ENCODE data around the gene NDUFA5.

The NDUFA5 gene

DNA sequence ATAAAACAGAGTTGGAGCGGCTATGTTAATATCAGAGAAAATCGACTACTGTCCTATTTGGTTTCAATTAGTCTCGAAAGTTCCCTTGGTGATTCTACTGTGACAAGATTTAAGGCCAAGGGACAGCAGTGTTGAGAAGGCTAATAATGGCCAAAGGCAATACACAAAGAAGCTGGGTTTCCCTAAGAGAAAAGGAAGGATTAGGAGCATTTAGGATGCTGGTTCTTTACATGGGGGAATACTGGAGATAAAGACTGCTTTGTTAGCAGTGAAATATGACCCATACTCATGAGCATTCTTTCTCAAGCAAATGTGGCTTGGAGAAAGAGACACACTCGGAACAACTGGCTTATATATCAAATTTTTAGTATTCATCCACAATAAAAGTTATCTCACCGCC lies 55.4 kb downstream of the NDUFA5 start:
- no peak for DNase-seq (ENCODE audit: low spot score)

DNA sequence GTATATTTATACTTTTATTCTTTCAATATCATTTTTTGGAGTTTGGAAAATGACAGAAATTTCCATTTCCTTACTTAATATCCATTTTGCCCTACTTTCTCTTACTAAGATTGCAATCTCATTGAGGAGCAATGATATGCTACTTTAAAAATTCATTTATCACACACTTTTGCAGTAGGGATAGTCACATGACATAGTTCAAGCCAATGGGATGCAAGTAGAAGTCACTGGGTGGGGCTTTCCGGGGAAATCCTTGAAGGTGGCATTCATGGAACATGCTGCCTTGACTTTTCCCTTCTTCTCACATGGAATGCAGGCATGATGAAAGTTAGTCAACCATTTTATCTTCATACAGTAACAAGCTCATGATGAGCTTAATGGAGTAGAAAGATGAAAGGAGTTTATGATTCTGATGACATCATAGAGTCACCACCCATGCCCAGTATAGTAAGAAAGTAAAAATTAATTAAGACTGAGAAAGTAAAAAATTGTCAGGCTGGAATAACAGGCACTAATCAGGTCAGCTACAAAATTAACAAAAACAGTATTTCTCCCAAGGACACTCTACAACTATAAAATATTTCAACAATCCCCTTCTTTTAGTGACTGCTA lies 56.6 kb downstream of the NDUFA5 start:
- DNase-seq (ENCODE audit: low spot score): no peak

DNA sequence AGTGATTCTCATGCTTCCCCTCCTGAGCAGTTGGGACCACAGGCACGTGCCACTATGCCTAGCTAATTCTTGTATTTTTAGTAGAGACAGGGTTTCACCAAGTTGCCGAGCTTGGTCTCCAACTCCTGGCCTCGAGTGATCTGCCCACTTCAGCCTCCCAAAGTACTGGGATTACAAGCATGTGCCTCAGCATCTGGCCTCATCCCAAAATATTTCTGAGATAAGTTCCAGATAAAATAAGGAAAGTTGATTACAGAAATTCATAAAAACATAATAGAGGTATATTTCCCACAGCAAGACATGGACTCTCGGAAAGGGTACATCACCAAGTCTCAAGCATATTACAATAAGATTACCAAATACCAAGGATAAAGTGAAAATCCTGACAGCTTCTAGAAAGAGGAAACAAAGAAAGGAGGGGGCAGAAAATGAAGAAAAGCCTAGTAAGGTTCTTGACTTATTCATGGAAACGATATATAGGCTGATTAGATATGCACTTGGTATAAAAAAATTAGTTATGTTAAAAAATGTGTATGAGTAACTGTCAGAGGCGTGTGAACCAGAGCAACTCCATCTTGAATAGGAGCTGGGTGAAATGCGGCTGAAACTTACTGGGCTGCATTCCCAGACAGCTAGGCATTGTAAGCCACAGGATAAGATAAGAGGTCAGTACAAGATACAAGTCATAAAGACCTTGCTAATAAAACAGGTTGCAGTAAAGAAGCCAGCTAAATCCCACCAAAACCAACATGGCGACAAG lies 58.2 kb downstream of the NDUFA5 start:
- no peak for DNase-seq (ENCODE audit: low spot score)

DNA sequence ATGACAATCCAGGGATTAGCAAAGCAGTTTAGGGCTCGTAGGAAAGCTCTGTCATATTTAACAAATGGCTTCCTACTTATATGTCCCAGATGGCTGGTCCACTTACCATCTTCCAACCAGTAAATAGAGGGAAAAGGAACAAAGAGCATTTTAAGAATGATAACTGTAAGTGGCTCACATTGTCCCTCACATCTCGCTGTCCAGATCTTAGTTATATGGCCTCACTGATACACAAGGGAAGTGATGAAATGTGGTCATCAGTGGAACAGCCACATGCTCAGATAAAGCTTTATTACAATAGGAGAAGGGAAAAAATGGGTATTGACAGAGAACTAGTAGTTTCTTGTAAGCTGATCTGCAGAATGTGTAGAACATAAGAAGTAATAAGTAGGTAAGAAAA lies 59.0 kb downstream of the NDUFA5 start:
- DNase-seq (ENCODE audit: low spot score): no peak

DNA sequence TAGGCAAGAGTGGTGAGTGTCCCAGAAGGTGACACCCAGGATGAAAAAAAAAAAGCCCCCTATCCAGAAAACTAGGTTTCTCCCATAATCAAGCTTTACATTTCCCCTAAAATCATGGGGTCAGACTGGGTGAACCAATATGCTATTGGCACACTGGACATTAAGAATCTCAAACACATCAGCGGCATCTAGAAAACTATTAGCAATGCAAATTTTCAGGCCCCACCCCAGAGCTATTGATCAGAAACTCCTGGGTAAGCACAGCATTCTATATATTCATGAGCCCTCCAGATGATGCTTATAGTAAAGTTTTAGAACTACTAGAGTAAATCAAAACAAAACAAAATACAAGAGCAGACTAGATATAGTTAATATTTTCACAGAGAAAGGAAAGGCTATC lies 59.6 kb downstream of the NDUFA5 start:
- no peak for DNase-seq (ENCODE audit: low spot score)

DNA sequence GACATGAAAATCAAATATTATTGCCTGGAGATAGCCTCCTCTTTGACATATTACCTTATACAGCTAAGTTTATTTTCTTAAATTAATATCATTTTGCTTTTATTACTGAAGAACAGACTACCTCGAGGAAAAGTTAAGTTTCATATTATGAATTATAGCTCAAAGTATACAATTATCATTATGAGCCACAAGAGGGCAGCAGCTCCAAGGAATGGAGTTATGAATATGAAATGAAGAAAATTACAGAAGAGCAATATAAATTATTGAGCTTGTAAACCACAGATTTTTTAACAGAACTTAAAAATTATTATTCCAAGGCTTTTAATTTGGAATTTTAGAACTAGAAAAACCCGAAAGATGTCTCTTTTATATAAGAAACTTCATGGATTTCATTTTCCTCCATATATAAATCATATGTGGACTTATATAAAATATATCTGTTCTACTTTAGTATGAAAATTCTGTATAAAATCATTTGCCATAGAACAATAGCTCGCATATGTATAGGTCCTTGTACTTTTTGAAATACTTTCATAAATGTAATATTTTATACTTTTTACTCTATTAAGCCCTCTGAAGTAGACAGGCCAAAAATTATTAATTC lies 63.3 kb downstream of the NDUFA5 start:
- DNase-seq (ENCODE audit: low spot score): peak; percentile 54

DNA sequence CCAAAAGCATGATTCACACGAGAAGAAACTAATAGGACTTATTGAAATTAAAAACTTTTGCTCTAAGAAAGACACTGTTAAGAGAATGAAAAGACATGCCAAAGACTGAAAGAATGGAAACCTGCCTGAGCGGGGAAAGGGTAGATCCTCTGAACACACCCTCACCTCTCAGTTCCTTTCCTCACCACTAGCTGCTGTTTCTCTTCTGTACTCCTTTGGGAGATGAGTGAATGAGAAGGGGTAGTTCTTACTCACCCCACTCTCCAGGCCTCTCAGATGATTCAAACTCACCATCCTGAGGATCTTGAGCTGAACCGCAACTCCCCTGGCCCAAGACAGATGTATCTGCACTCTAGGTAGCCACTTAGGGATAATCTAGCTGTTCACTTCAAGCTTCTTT lies 65.1 kb downstream of the NDUFA5 start:
- no peak for DNase-seq (ENCODE audit: low spot score)
